ENCODE measurements around the gene PHF13. TPM values are rescaled to one million over a fixed set of nuclear protein-coding genes. Genes with fewer than 3 reads are reported as not detected.

Gene PHF13
- total RNA-seq, 2 donors from 2014 or later: 36.9 to 47.8 TPM

- Mint-ChIP-seq H3K27ac (no peak overlapping the region), H3K27me3 (ENCODE audit: insufficient read depth) (no peaks in the 10 kb centered on the region), H3K9me3 (no peaks in the 10 kb centered on the region), H3K4me3 (no peak overlapping the region), H3K36me3 (ENCODE audit: low read depth) (peaks cover 60% of the 10 kb centered on the region), H3K4me1 (peaks cover 5% of the 10 kb centered on the region)
- H3K4me1 ChIP-seq (ENCODE audit: control insufficient read depth, insufficient read depth, low read length): no peaks in the 10 kb centered on the region
- no peaks in the 10 kb centered on the region for H3K27me3 ChIP-seq (ENCODE audit: control insufficient read depth, insufficient read depth, low read length, poor library complexity, severe bottlenecking)
- no peak overlapping the region for H3K27ac ChIP-seq (ENCODE audit: low read depth, low read length)
- peak; percentile 72 for DNase-seq
- peaks cover 51% of the 10 kb centered on the region for H3K36me3 ChIP-seq (ENCODE audit: control insufficient read depth, insufficient read depth, low read length)
- H3K9me3 ChIP-seq (ENCODE audit: control insufficient read depth, low read length): no peaks in the 10 kb centered on the region
- no peak overlapping the region for H3K4me3 ChIP-seq (ENCODE audit: low read length)
- TF ChIP-seq CTCF (conservative IDR thresholded peaks at IDR 0.05): peak; percentile 80
- 70 to 71% methylated on average over 6 to 10 of the region's 10 CpGs for WGBS, 2 experiments (ENCODE audit: insufficient coverage in 1 of 2, insufficient read length in 1 of 2)
- no peak overlapping the region for H3K9ac ChIP-seq (ENCODE audit: extremely low read depth, low read length, poor library complexity, severe bottlenecking)
Measured at GRCh38 chr1:6646499-6647148, 33.1 kb downstream of the PHF13 start.

- Mint-ChIP-seq H3K4me1 (peaks cover 5% of the 10 kb centered on the region), H3K9me3 (no peaks in the 10 kb centered on the region), H3K27ac (no peak overlapping the region), H3K27me3 (ENCODE audit: insufficient read depth) (no peaks in the 10 kb centered on the region), H3K36me3 (ENCODE audit: low read depth) (peaks cover 57% of the 10 kb centered on the region), H3K4me3 (no peak overlapping the region)
- no peak for TF ChIP-seq CTCF (conservative IDR thresholded peaks at IDR 0.05)
- H3K27me3 ChIP-seq (ENCODE audit: control insufficient read depth, insufficient read depth, low read length, poor library complexity, severe bottlenecking): no peaks in the 10 kb centered on the region
- no peaks in the 10 kb centered on the region for H3K9me3 ChIP-seq (ENCODE audit: control insufficient read depth, low read length)
- peaks cover 56% of the 10 kb centered on the region for H3K36me3 ChIP-seq (ENCODE audit: control insufficient read depth, insufficient read depth, low read length)
- no peak overlapping the region for H3K27ac ChIP-seq (ENCODE audit: low read depth, low read length)
- H3K4me3 ChIP-seq (ENCODE audit: low read length): no peak overlapping the region
- H3K9ac ChIP-seq (ENCODE audit: extremely low read depth, low read length, poor library complexity, severe bottlenecking): no peak overlapping the region
- H3K4me1 ChIP-seq (ENCODE audit: control insufficient read depth, insufficient read depth, low read length): no peaks in the 10 kb centered on the region
- WGBS, 2 experiments (ENCODE audit: insufficient coverage in 1 of 2, insufficient read length in 1 of 2): 85% methylated on average over 4 to 6 of the region's 6 CpGs
- DNase-seq: no peak
Measured at GRCh38 chr1:6648556-6648955, 35.0 kb downstream of the PHF13 start.

GRCh38 chr1:6651909-6652308, 38.4 kb downstream of the PHF13 start:
- Mint-ChIP-seq H3K27me3 (ENCODE audit: insufficient read depth) (no peaks in the 10 kb centered on the region), H3K27ac (peak overlapping the region; percentile 30), H3K4me1 (peaks cover 2% of the 10 kb centered on the region), H3K4me3 (no peak overlapping the region), H3K9me3 (no peaks in the 10 kb centered on the region), H3K36me3 (ENCODE audit: low read depth) (peaks cover 44% of the 10 kb centered on the region)
- no peaks in the 10 kb centered on the region for H3K27me3 ChIP-seq (ENCODE audit: control insufficient read depth, insufficient read depth, low read length, poor library complexity, severe bottlenecking)
- no peak overlapping the region for H3K9ac ChIP-seq (ENCODE audit: extremely low read depth, low read length, poor library complexity, severe bottlenecking)
- TF ChIP-seq CTCF (conservative IDR thresholded peaks at IDR 0.05): no peak
- H3K36me3 ChIP-seq (ENCODE audit: control insufficient read depth, insufficient read depth, low read length): peaks cover 48% of the 10 kb centered on the region
- no peak for DNase-seq
- peak overlapping the region; percentile 12 for H3K27ac ChIP-seq (ENCODE audit: low read depth, low read length)
- WGBS, 2 experiments (ENCODE audit: insufficient coverage in 1 of 2, insufficient read length in 1 of 2): 94 to 95% methylated on average over 7 to 17 of the region's 17 CpGs
- H3K9me3 ChIP-seq (ENCODE audit: control insufficient read depth, low read length): no peaks in the 10 kb centered on the region
- no peaks in the 10 kb centered on the region for H3K4me1 ChIP-seq (ENCODE audit: control insufficient read depth, insufficient read depth, low read length)
- no peak overlapping the region for H3K4me3 ChIP-seq (ENCODE audit: low read length)
